WERI-Rb-1 (cell line): Measurements from ENCODE around the gene FAM3D.

Experiments
- DNase-seq: peaks from one replicate; pipeline ENCODE4 v3.0.0-alpha.2; 2020
- H3K27ac ChIP-seq: fragments of 250-450 bp; sonication (Bioruptor Pico); 2 replicates; pipeline ENCODE4 v1.5.1; 2020; ENCODE audit warnings: mild to moderate bottlenecking, moderate library complexity
- H3K27me3 ChIP-seq: fragments of 250-450 bp; sonication (Bioruptor Pico); 2 replicates; pipeline ENCODE4 v1.5.1; 2021; ENCODE audit warnings: mild to moderate bottlenecking, low read depth, moderate library complexity; ENCODE audit not compliant: insufficient read depth, severe bottlenecking
- H3K36me3 ChIP-seq: fragments of 250-450 bp; sonication (Bioruptor Pico); 2 replicates; pipeline ENCODE4 v1.5.1; 2020; ENCODE audit warnings: mild to moderate bottlenecking, moderate library complexity
- H3K4me3 ChIP-seq: 2 replicates; pipeline ENCODE4 v1.5.1; 2011; ENCODE audit warnings: low read depth, mild to moderate bottlenecking, control low read depth, low read length
- H3K9me3 ChIP-seq: fragments of 250-450 bp; sonication (Bioruptor Pico); 2 replicates; pipeline ENCODE4 v1.5.1; 2021; ENCODE audit warnings: mild to moderate bottlenecking, moderate library complexity; ENCODE audit not compliant: severe bottlenecking
- TF ChIP-seq, protein P1 (sequence below): IDR thresholded peaks from 2 replicates; pipeline ENCODE4 v1.5.1; 2011; ENCODE audit warnings: low read depth, mild to moderate bottlenecking, control low read depth, inconsistent platforms, low read length

Gene FAM3D

DNA sequence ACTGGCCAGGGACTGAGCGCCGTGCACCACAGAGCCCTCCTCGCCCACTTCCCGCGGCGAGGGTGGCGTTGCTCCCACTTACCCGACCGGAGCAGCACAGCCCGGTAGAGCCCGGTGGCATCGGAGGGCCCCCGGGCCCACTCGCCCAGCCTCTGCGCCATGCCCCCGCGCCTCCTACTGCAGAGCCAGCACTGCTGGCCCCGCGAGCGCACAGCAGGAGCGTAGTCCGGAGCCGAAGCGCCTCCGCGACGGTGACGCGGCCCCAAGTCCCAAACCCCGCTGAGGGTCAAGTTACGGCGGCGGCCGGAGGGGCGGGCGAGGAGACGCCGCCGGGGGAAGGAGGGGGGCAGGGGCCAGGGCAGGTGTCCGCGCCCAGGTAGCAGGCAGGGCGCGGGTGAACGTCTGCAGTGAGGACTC, 79.8 kb downstream of the FAM3D start:
- Histone ChIP-seq H3K9me3 (no peaks in the 10 kb centered on the region), H3K27ac (no peak overlapping the region), H3K36me3 (no peaks in the 10 kb centered on the region), H3K27me3 (no peaks in the 10 kb centered on the region), H3K4me3 (no peak overlapping the region)
- TF ChIP-seq, protein P1, sequence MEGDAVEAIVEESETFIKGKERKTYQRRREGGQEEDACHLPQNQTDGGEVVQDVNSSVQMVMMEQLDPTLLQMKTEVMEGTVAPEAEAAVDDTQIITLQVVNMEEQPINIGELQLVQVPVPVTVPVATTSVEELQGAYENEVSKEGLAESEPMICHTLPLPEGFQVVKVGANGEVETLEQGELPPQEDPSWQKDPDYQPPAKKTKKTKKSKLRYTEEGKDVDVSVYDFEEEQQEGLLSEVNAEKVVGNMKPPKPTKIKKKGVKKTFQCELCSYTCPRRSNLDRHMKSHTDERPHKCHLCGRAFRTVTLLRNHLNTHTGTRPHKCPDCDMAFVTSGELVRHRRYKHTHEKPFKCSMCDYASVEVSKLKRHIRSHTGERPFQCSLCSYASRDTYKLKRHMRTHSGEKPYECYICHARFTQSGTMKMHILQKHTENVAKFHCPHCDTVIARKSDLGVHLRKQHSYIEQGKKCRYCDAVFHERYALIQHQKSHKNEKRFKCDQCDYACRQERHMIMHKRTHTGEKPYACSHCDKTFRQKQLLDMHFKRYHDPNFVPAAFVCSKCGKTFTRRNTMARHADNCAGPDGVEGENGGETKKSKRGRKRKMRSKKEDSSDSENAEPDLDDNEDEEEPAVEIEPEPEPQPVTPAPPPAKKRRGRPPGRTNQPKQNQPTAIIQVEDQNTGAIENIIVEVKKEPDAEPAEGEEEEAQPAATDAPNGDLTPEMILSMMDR: no peak
- DNase-seq: no peak

- H3K4me3 ChIP-seq: no peak overlapping the region
- TF ChIP-seq, protein P1: no peak
- no peaks in the 10 kb centered on the region for H3K27me3 ChIP-seq
- no peaks in the 10 kb centered on the region for H3K9me3 ChIP-seq
- H3K27ac ChIP-seq: no peak overlapping the region
- H3K36me3 ChIP-seq: no peaks in the 10 kb centered on the region
- no peak for DNase-seq
Observed at GRCh38 chr3:58585994-58586393, 80.6 kb downstream of the FAM3D start.

DNA sequence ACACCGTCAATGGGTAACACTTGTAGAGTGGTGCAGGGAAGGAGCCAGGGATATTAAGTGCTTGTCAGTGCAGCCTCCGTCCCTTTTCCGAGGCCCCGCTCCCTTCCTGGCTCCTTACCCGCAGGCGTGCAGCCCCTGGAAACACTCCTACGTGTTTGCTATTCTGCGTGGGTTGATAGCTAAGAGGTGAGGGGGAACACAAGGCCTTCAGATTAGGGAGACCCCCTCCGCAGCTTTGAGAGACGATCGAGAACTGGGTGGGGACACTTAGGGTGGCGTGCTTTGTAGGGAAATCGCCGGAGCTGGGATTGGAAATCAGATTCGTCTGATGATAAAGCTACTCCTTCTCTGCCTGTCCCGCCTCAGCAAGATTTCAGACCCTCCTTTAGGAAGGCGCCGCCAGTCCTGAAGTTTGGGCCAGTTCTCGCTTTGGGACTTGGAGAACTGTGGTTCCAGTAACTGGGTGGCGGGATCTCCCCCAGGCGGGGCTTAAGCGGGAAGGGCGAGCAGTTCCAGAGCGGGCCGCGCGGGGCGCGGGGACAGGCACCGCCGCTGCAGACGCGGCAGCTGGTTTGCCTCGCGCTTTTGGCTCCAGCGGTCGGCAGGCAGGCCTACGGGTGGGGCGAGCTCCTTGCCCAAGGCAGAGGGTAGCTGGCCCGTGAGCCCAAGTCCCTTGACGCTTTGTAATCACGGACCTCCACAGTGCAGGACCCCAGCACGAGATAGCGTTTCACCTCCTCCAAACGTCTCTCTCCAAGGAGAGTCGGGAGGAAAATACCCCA, 81.4 kb downstream of the FAM3D start:
- Histone ChIP-seq H3K36me3 (no peaks in the 10 kb centered on the region), H3K4me3 (no peak overlapping the region), H3K27ac (no peak overlapping the region), H3K27me3 (no peaks in the 10 kb centered on the region), H3K9me3 (no peaks in the 10 kb centered on the region)
- TF ChIP-seq, protein P1: no peak
- no peak for DNase-seq

DNA sequence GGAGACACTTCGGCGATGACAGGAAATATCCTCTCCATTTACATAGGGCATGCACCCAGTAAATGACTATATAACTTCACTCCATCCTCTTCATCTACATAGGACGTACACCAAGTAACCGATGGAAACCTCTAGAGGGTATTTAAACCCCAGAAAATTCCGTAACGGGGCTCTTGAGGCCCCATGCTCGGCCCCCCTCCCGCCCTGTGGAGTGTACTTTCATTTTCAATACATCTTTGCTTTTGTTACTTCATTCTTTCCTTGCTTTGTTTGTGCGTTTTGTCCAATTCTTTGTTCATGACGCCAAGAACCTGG, 81.9 kb downstream of the FAM3D start:
- no peaks in the 10 kb centered on the region for H3K9me3 ChIP-seq
- TF ChIP-seq, protein P1: no peak
- H3K27ac ChIP-seq: no peak overlapping the region
- no peak for DNase-seq
- no peaks in the 10 kb centered on the region for H3K27me3 ChIP-seq
- no peaks in the 10 kb centered on the region for H3K36me3 ChIP-seq
- no peak overlapping the region for H3K4me3 ChIP-seq
